ENCODE results near the gene DPP8. TPM values are rescaled to one million over a fixed set of nuclear protein-coding genes. Genes with fewer than 3 reads are reported as not detected.

DPP8 gene
- total RNA-seq, 2 donors from 2014 or later = 34.2 to 34.3 TPM

DNA sequence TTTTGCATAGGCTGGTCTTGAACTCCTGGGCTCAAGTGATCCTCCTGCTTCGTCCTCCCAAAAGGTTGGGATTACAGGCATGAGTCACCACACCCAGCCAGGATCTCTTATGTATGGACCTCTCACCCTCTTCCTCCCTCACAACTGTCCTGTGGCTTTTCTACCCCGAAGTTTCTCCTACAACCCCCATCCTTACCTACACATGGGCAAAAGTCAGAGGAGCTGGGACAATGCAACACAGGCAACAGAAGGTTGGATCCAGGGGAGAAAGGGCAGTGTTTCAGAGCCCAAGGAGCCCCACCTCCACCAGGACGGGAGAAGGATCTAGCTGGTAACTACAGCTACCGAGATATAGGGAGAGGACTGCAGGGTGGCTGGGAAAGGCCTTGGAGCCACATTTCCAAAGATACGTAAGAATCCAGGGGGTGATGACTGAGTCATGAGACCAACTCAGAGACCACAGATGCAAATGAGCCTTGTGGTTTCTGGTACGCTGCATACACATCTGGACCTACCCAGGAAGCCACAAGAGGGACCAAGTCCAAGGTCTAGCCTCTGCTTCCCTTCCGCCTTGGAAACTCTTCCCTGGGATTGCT, 108.4 kb downstream of the DPP8 start:
- Histone ChIP-seq H3K4me3 (no peak overlapping the region), H3K9ac (ENCODE audit: low read depth in 2 of 2, low read length in 2 of 2) (no peak overlapping the region), H3K9me3 (no peaks in the 10 kb centered on the region), H3K27ac (no peak overlapping the region), H3K36me3 (no peaks in the 10 kb centered on the region), H3K4me1 (no peaks in the 10 kb centered on the region), H3K27me3 (no peaks in the 10 kb centered on the region)
- intact Hi-C loops (cut with DNase I) = no loop called here
- DNase-seq = no peak
- no peak for TF ChIP-seq CTCF (IDR thresholded peaks at IDR 0.05)

DNA sequence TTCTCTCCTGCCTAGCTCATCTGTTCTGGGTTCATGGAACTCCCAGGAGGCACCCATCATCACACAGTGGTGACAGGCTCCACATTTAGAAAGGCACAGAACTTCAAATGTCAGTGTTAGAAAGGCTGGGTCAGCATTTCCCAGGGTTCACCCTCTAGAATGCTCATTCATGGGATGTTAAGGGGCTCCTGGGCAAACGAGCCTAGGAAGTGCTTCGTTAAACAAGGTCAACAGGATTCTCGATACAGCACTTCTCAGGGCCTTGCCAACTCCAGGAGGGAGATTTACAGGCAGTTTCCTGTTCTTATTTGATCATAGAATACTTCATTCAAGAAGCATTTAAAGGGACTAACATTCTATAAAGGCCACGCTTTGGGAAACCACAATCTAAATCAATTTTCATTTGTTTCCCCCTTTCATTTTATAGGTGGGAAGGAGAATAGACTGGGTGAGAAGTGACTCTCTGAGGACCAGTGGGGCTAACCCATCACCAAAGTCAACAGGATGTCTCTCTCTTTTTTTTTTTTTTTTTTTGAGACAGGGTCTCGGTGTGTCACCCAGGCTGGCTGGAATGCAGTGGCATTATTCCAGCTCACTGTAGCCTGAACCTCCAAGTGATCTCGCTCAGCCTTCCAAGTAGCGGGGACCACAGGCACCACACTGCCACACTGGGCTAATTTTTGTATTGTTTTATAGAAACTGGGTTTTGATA, 109.0 kb downstream of the DPP8 start:
- Histone ChIP-seq H3K9me3 (no peaks in the 10 kb centered on the region), H3K9ac (ENCODE audit: low read depth in 2 of 2, low read length in 2 of 2) (no peak overlapping the region), H3K4me1 (no peaks in the 10 kb centered on the region), H3K4me3 (no peak overlapping the region), H3K36me3 (no peaks in the 10 kb centered on the region), H3K27ac (no peak overlapping the region), H3K27me3 (no peaks in the 10 kb centered on the region)
- TF ChIP-seq CTCF (IDR thresholded peaks at IDR 0.05) = no peak
- intact Hi-C loops (cut with DNase I) = no loop called here
- no peak for DNase-seq

DNA sequence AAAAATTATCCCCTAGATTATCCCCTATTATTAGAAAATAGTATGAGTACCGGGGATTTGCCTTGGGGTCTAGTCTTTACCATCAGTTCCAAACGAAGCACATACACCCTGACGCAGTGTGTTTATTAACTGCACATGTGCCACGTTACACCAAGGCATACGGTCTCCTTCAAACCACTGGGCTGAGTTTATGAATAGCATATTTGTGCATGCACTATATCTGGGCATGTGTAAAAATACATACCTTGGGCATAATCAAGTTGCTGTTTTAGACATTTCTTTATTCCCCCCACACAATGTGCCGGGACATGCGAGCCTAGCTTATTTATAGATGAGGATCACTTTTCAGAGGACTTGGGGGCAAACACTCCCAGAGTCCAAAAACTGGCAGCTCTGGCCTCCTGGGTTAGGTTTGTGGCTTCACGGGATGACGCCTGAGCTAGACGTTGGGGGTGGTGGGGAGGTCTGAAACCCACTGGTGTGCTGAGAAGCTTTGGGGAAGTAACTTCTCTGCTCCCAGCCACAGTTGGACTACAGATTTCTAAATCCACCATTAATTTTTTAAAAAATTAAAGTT, 111.0 kb downstream of the DPP8 start:
- H3K4me1 ChIP-seq = no peaks in the 10 kb centered on the region
- no peaks in the 10 kb centered on the region for H3K36me3 ChIP-seq
- no peak overlapping the region for H3K9ac ChIP-seq (ENCODE audit: low read depth in 2 of 2, low read length in 2 of 2)
- no peak for DNase-seq
- no peaks in the 10 kb centered on the region for H3K27me3 ChIP-seq
- intact Hi-C loops (cut with DNase I) = no loop called here
- H3K9me3 ChIP-seq = no peaks in the 10 kb centered on the region
- no peak overlapping the region for H3K27ac ChIP-seq
- H3K4me3 ChIP-seq = no peak overlapping the region
- no peak for TF ChIP-seq CTCF (IDR thresholded peaks at IDR 0.05)

- H3K27me3 ChIP-seq = no peaks in the 10 kb centered on the region
- H3K27ac ChIP-seq = no peak overlapping the region
- H3K9me3 ChIP-seq = no peaks in the 10 kb centered on the region
- no peak for DNase-seq
- no peaks in the 10 kb centered on the region for H3K4me1 ChIP-seq
- intact Hi-C loops (cut with DNase I) = no loop called here
- no peak overlapping the region for H3K4me3 ChIP-seq
- no peak overlapping the region for H3K9ac ChIP-seq (ENCODE audit: low read depth in 2 of 2, low read length in 2 of 2)
- H3K36me3 ChIP-seq = no peaks in the 10 kb centered on the region
- TF ChIP-seq CTCF (IDR thresholded peaks at IDR 0.05) = no peak
Observed at GRCh38 chr15:65405791-65406423, 111.6 kb downstream of the DPP8 start.

DNA sequence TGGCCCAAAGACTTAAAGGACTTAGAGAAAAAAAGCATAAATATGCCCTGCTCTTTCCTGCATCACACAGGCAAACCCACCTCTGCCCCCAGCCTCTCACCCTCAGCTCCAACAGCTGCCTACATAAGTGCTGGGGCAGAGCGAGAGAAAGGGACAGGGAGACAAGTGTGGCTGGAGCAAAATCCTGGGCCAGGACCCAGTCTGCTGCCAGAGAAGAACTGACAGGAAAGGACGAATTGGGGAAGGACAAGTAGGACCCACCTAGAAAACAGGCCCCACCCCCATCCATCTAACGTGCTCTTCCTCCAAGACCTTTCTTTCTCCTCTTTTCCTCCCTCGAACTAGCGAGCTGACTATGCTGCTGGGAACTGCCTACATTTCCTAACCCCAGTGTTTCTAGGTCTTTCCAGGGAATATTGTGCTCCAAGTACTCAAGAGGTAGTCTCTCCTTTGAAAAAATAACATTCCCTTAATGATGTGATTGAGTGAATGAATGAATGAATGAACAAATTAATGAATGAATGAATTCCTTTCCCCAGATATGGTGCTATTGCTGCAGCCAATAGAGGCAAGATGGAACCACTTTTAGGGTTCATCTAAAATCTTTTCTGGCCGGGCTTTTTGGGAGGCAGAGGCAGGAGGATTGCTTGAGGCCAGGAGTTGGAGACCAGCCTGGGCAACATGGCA, 113.2 kb downstream of the DPP8 start:
- H3K27me3 ChIP-seq = no peaks in the 10 kb centered on the region
- no peak overlapping the region for H3K27ac ChIP-seq
- no peak overlapping the region for H3K4me3 ChIP-seq
- no peaks in the 10 kb centered on the region for H3K36me3 ChIP-seq
- H3K9me3 ChIP-seq = no peaks in the 10 kb centered on the region
- no peak overlapping the region for H3K9ac ChIP-seq (ENCODE audit: low read depth in 2 of 2, low read length in 2 of 2)
- no peak for DNase-seq
- no peaks in the 10 kb centered on the region for H3K4me1 ChIP-seq
- TF ChIP-seq CTCF (IDR thresholded peaks at IDR 0.05) = no peak
- intact Hi-C loops (cut with DNase I) = no loop called here
